Upper lobe of right lung (tissue), 1 donor: ENCODE results near the gene METTL8. TPM values are rescaled to one million over a fixed set of nuclear protein-coding genes. Genes with fewer than 3 reads are reported as not detected.

Source experiments
- ATAC-seq: fragments of 200-7000 bp; cut with Tn5 transposase; one replicate; pipeline ENCODE4 v1.9.1; 2020; ENCODE audit warnings: mild to moderate bottlenecking, moderate library complexity
- DNase-seq: peaks from one replicate; pipeline ENCODE4 v3.0.0-alpha.2; 2020
- H3K27ac ChIP-seq: fragments of 200-600 bp; one replicate; pipeline ENCODE4 v1.8.0; 2022
- H3K27me3 ChIP-seq: fragments of 200-600 bp; one replicate; pipeline ENCODE4 v1.8.0; 2022; ENCODE audit warnings: mild to moderate bottlenecking
- H3K36me3 ChIP-seq: fragments of 200-600 bp; one replicate; pipeline ENCODE4 v1.8.0; 2022
- H3K4me1 ChIP-seq: fragments of 200-600 bp; one replicate; pipeline ENCODE4 v1.8.0; 2022
- H3K4me3 ChIP-seq: fragments of 200-600 bp; one replicate; pipeline ENCODE4 v1.8.0; 2022; ENCODE audit warnings: mild to moderate bottlenecking
- H3K9me3 ChIP-seq: fragments of 200-600 bp; one replicate; pipeline ENCODE4 v1.8.0; 2022
- CTCF ChIP-seq: fragments of 200-600 bp; IDR thresholded peaks from one replicate; pipeline ENCODE4 v1.8.0; 2022; ENCODE audit warnings: antibody characterized with exemption
- intact Hi-C: fragments of 100-400 bp; cut with DNase I; formaldehyde crosslinking; loops from one replicate; pipeline ENCODE4 v1.11.0; 2022
- total RNA-seq: library from RNA; stranded (reverse); fragmentation: NEBNext Ultra II Directional; extraction: Animal tissue kit (Norgen Biotek cat#: 25700); gene quantifications from one replicate; pipeline ENCODE4 v1.2.1, GENCODE V29; 2021
- donor health status: DM: no; HTN: yes; CAD: no; lungs with severe emphysema.

METTL8 gene
- total RNA-seq, 1 donor from 2014 or later: 18.2 TPM

- no peak overlapping the region for H3K27ac ChIP-seq
- ATAC-seq (no peak), DNase-seq (no peak)
- H3K27me3 ChIP-seq: no peaks in the 10 kb centered on the region
- H3K9me3 ChIP-seq: no peaks in the 10 kb centered on the region
- intact Hi-C loops: no loop called here
- no peak overlapping the region for H3K4me3 ChIP-seq
- no peaks in the 10 kb centered on the region for H3K36me3 ChIP-seq
- no peak for TF ChIP-seq CTCF
- H3K4me1 ChIP-seq: no peaks in the 10 kb centered on the region
Measured at GRCh38 chr2:171404261-171404660, 29.5 kb downstream of the METTL8 start.

- intact Hi-C loops: no loop called here
- ATAC-seq (no peak), DNase-seq (no peak)
- Histone ChIP-seq H3K36me3 (no peaks in the 10 kb centered on the region), H3K4me3 (no peak overlapping the region), H3K4me1 (no peaks in the 10 kb centered on the region), H3K9me3 (no peaks in the 10 kb centered on the region), H3K27me3 (no peaks in the 10 kb centered on the region), H3K27ac (no peak overlapping the region)
- no peak for TF ChIP-seq CTCF
Measured at GRCh38 chr2:171402906-171403580, 30.7 kb downstream of the METTL8 start.

GRCh38 chr2:171401947-171402346 lies 31.8 kb downstream of the METTL8 start:
- intact Hi-C loops: no loop called here
- ATAC-seq (no peak), DNase-seq (no peak)
- Histone ChIP-seq H3K4me3 (no peak overlapping the region), H3K27ac (no peak overlapping the region), H3K4me1 (no peaks in the 10 kb centered on the region), H3K36me3 (no peaks in the 10 kb centered on the region), H3K9me3 (no peaks in the 10 kb centered on the region), H3K27me3 (no peaks in the 10 kb centered on the region)
- no peak for TF ChIP-seq CTCF

- Histone ChIP-seq H3K9me3 (no peaks in the 10 kb centered on the region), H3K27ac (no peak overlapping the region), H3K4me1 (no peaks in the 10 kb centered on the region), H3K36me3 (no peaks in the 10 kb centered on the region), H3K27me3 (no peaks in the 10 kb centered on the region), H3K4me3 (no peak overlapping the region)
- DNase-seq: no peak
- intact Hi-C loops: no loop called here
- TF ChIP-seq CTCF: no peak
- ATAC-seq: no peak
Measured at GRCh38 chr2:171400395-171400794, 33.4 kb downstream of the METTL8 start.

GRCh38 chr2:171399292-171399691 lies 34.5 kb downstream of the METTL8 start:
- no peaks in the 10 kb centered on the region for H3K4me1 ChIP-seq
- TF ChIP-seq CTCF: no peak
- ATAC-seq (no peak), DNase-seq (no peak)
- intact Hi-C loops: no loop called here
- H3K27me3 ChIP-seq: no peaks in the 10 kb centered on the region
- no peak overlapping the region for H3K27ac ChIP-seq
- no peaks in the 10 kb centered on the region for H3K9me3 ChIP-seq
- H3K36me3 ChIP-seq: no peaks in the 10 kb centered on the region
- H3K4me3 ChIP-seq: no peak overlapping the region
